Stimulated activated CD4-positive, alpha-beta T cell treated with anti-CD3 and anti-CD28 coated beads, Interleukin-15, amount 100 ng/mL, for 24 hours (primary cell): ENCODE results near the gene ZBTB40.

Source experiments
- DNase-seq: peaks from one replicate; pipeline ENCODE4 v3.0.0-alpha.2; 2020

The ZBTB40 gene

GRCh38 chr1:22563671-22564602 is 112.3 kb downstream of the ZBTB40 start:
- DNase-seq: no peak

- no peak for DNase-seq
These were observed 114.5 kb downstream of the ZBTB40 start for GRCh38 chr1:22566161-22566560.

- DNase-seq: no peak
These were observed 115.5 kb downstream of the ZBTB40 start for GRCh38 chr1:22567197-22567596.

- DNase-seq: no peak
These were observed 116.3 kb downstream of the ZBTB40 start for GRCh38 chr1:22567994-22568393.

GRCh38 chr1:22569269-22569668 is 117.6 kb downstream of the ZBTB40 start:
- DNase-seq: no peak

GRCh38 chr1:22570140-22570909 is 118.7 kb downstream of the ZBTB40 start:
- no peak for DNase-seq

- DNase-seq: no peak
These were observed 121.2 kb downstream of the ZBTB40 start for GRCh38 chr1:22572818-22573217.

GRCh38 chr1:22573237-22573636 is 121.6 kb downstream of the ZBTB40 start:
- no peak for DNase-seq

- DNase-seq: no peak
These were observed 124.0 kb downstream of the ZBTB40 start for GRCh38 chr1:22575532-22576149.

- no peak for DNase-seq
These were observed 124.5 kb downstream of the ZBTB40 start for GRCh38 chr1:22576150-22576544.

- no peak for DNase-seq
These were observed 125.0 kb downstream of the ZBTB40 start for GRCh38 chr1:22576617-22577016.

GRCh38 chr1:22578732-22579361 is 127.2 kb downstream of the ZBTB40 start:
- DNase-seq: no peak

- no peak for DNase-seq
These were observed 128.0 kb downstream of the ZBTB40 start for GRCh38 chr1:22579541-22580155.
